ENCODE measurements around the gene SPP1.
"Not testable (repeated sequence)": the region's sequence is repeated elsewhere in the genome, so short reads cannot be mapped to it uniquely, and the experiment has no call there.

SPP1 gene

DNA sequence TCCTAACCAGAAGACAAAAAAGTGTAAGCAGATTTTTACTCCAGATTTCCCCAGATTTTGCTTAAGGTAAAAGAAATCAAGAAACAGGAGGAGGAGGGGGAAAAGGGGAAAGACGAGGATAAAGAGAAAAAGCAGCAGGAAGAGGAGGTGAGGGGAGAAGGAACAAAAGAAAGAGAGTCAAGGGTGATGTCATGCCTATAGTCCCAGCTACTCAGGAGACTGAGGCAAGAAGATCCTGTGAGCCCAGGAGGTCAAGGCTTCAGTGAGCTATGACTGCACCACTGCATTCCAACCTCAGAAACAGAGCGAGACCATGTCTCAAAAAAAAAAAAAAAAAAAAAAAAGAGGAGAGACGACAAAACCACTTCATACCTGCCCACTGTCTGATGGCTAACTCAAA lies 19.9 kb downstream of the SPP1 start:
- no peak for DNase-seq

- DNase-seq: not testable (repeated sequence)
Measured at GRCh38 chr4:87999191-87999691, 23.7 kb downstream of the SPP1 start.

DNA sequence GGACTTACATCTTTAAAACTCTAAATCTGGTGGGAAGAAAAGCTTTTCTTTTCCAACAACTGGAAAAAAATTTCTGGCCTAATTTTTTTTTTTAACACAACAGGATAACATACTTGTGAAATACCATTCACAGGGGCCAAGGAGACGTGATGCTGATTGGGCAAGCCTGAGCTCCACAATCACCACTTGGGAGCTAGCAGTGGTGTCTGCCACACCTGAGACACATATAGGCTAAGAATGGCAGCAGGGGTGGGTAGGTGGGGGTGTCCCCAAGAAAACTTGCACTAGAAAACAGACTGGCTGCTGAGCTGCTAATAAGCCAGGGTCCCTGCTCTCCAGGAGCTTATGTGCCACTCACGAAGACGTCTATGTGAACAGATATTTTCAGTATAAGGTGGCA lies 26.4 kb downstream of the SPP1 start:
- DNase-seq: no peak

DNA sequence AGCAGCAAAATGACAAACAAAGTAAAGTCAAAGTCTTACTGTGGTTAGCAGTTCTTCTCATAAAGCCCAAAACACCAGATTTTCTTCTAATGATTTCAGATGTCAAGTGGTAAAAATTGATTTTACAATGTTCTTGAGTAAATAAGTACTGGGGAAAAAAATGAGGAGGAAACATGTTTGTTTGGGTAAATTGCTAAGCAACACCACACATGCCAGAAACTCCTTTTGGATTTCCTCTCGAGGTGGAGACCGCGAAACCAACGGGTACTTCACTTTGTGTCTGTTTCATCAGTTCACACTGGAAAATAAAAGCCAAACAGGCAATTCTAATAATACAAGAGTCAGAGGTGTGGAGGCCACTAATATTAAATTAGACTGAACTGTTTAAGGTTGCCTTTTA lies 27.3 kb downstream of the SPP1 start:
- no peak for DNase-seq

DNA sequence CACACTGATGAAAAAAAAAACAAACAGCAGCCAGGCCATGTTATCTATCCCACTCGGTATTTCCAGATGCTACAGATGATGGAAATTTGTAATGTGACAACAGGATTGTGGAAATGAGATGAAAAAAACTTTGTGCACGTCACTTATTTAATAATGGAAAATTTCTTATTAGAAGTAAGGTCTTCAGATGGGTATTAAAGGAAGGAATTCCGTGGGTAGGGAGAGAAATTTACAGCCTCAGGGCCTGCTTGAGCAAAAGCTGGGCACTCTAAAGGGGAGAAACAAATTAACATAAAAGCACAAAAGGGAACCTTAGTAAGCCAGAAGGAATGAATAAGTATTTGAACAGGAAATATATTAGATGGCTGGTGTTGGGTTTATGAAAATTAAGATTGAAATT lies 27.7 kb downstream of the SPP1 start:
- no peak for DNase-seq

DNA sequence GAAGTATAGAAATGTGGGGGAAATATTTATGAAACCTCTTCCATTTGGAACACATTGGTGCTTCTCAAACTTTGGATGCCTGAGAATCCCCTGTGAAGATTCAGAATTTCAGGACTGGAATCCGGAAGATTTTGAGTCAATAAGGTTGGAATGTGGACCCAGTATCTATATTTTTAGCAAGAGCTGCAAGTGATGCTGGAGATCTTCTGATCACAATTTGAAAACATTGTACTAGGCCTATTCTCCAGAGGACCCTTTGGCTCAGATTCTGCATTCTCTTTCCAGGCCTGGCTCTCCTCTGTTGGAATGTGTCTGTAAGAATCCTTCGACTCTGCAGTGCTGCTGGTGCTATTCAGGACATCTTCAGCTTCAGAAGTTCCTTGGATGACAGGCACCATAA lies 29.6 kb downstream of the SPP1 start:
- no peak for DNase-seq

- DNase-seq: no peak
Measured at GRCh38 chr4:88005946-88006345, 30.4 kb downstream of the SPP1 start.

DNA sequence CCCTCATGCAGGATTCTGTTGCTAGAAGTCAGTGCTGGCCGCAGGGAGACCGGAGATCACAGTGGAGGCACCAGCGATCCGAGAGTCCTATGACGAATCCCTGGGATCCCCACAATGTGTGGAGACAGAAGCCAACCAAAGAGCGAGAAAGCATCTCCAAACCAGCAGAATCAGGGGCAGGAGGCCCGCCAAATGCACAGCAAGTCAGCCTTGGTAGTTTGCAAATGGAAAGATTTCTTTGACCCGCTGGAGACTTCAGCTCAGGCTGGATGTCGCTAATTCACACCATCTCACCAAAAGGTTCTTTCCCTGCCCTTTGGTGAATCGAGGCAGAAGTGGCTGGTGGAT lies 31.4 kb downstream of the SPP1 start:
- no peak for DNase-seq

DNA sequence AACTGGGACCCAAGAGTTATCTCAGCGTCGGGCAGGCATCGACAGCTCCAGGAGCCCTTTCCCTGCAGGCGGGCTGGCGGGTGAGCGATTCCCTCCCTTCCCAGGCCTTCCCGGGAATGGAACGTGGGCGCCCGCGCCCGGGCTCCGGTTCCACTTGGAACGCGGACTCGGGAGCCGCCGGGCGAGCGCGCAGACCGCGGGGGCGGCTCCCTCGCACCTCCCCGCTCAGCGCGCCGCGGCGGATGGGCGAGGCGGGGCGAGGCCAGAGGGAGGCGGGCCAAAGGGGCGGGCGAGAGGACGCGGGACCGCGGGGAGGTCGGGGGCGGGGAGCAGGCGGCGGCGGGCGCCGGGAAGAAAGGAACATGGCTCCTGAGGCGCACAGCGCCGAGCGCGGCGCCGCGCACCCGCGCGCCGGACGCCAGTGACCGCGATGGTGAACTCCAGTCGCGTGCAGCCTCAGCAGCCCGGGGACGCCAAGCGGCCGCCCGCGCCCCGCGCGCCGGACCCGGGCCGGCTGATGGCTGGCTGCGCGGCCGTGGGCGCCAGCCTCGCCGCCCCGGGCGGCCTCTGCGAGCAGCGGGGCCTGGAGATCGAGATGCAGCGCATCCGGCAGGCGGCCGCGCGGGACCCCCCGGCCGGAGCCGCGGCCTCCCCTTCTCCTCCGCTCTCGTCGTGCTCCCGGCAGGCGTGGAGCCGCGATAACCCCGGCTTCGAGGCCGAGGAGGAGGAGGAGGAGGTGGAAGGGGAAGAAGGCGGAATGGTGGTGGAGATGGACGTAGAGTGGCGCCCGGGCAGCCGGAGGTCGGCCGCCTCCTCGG lies 32.0 kb downstream of the SPP1 start, which contains the start of gene PKD2:
Gene PKD2 (plus strand): TSS at position 332 of the 818 bp plus-strand sequence. CDS start 99 bp downstream, at position 431.
- no peak for DNase-seq

DNA sequence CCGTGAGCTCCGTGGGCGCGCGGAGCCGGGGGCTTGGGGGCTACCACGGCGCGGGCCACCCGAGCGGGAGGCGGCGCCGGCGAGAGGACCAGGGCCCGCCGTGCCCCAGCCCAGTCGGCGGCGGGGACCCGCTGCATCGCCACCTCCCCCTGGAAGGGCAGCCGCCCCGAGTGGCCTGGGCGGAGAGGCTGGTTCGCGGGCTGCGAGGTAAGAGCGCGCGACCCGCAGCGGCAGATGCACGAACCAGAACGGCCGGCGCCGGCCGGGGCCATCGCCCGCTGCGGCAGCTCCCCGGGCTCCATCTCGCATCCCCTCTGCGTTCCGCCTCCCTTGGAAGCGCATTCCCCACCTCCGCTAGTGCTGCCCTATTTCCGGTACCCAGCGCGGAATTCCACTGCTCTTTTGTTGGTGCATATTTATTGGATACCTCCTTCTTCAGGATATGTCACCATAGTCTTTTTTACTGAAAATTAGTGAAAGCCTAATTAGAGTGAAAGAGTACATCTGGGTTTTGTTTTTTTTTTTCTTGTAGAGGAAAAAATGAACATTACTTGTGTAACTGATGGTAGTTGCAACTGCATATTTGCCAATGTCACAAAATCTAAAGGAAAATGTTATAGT lies 32.7 kb downstream of the SPP1 start:
- DNase-seq: no peak

- no peak for DNase-seq
Measured at GRCh38 chr4:88008743-88009171, 33.2 kb downstream of the SPP1 start.

- no peak for DNase-seq
Measured at GRCh38 chr4:88009871-88010270, 34.4 kb downstream of the SPP1 start.

- no peak for DNase-seq
Measured at GRCh38 chr4:88010966-88011365, 35.5 kb downstream of the SPP1 start.

DNA sequence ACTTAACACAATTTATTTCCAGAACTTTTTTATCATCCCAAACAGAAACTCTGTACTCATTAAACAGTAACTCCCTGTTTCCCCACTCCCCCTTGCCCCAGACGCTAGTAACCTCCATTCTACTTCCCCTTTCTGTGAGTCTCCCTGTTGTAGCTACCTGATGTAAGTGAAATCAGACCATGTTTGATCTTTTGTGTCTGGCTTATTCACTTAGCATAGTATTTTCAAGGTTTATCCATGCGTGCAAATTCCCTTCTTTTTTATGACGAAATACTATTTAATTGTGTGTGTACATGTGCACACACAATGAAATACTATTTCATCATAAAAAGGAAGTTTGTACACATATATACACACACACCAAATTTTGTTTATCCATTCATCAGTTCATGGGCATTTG lies 37.1 kb downstream of the SPP1 start:
- DNase-seq: no peak

DNA sequence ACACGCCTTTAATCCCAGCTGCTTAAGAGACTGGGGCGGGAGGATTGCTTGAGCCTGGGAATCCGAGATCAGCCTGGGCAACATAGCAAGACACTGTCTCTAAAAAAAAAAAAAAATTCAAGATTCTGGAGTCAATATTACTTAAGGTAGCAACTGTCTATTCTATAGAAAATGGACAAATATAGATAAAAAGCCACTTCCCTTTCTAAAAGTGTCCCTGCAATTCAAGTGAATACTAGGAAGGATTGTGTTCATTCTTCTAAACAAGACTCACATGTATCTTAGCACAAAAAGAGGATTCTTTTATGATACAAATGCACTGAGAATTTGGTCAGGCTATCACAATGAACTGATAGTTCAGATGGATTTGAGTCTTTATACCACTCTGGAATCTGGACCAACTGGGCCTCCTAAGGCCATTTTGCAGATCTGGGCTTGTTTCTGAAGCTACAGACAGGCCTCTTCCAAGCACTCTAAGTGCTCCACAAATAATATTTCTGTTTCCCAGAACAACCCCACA lies 38.9 kb downstream of the SPP1 start:
- DNase-seq: no peak

- DNase-seq: no peak
Measured at GRCh38 chr4:88015659-88016295, 40.3 kb downstream of the SPP1 start.

GRCh38 chr4:88017516-88018297 lies 42.2 kb downstream of the SPP1 start:
- DNase-seq: no peak

GRCh38 chr4:88018466-88018865 lies 43.0 kb downstream of the SPP1 start:
- no peak for DNase-seq

DNA sequence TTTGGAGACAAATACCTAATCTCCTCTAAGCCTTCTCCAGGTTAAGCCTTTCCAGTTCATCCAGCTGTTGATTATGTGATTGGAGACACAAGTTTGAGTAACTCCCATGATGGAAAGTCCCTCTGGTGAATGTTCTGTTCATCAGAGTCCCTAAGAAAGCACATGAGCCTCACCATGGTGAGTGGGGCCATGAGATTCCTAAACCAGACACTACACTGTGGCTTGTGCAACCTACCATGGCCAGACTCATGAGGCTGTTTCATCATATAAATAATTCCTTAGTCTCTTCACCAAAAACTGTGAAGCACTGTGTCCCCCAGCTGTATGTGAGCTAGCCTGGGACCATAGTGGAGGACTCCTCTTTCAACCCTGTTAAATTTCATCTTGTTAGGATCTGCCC lies 46.3 kb downstream of the SPP1 start:
- DNase-seq: no peak

DNA sequence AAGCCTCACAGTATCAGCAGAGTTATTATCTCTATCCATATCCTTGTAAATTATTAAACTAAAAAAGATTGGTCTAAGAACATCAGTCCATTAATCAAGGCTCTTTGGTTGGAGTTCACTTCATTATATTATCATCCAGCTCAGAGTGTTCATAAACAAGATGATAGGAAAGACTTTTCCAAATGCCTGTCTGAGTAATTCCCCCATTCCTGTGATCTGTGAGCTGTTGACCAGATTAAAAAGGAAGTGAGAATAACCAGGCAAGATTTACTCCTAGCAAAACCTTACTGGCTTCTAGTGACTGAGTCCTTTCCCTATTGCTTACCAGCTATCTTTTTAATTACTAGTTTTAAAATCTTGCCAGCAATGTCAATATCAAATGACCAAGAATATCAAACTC lies 46.8 kb downstream of the SPP1 start:
- DNase-seq: no peak

DNA sequence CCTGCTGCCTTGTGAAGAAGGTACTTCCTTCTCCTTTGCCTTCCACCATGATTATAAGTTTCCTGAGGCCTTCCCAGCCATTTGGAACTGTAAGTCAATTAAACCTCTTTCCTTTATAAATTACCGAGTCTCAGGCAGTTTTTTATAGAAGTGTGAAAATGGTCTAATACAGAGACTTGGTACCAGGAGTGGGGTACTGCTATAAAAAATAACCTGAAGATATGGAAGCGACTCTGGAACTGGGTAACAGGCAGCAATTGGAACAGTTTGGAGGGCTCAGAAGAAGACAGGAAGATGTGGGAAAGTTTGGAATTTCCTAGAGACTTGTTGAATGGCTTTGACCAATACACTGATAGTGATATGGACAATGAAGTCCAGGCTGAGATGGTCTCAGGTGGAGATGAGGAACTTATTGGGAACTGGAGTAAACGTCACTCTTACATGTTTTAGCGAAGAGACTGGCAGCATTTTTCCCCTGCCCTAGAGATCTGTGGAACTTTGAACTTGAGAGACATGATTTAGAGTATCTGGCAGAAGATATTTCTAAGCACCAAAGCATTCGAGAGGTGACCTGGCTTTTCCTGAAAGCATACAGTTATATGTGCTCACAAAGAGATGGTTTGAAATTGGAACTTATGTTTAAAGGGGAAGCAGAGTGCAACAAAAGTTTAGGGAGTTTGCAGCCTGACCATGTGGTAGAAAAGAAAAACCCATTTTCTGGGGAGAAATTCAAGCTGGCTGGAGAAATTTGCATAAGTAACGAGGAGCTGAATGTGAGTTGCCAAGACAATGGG lies 50.6 kb downstream of the SPP1 start:
- DNase-seq: not testable (repeated sequence)
